Esophagus (tissue), 2 donors: ENCODE measurements around the gene ADGRB2. TPM values are rescaled to one million over a fixed set of nuclear protein-coding genes. Genes with fewer than 3 reads are reported as not detected.

ENCODE experiments used
- H3K27ac ChIP-seq, 2 donors: one replicate each; pipeline ENCODE4 v1.5.1; 2013; ENCODE audit warnings: low read depth in 2 of 2, mild to moderate bottlenecking in 2 of 2, inconsistent platforms in 1 of 2, low read length in 1 of 2, moderate library complexity in 1 of 2
- H3K27me3 ChIP-seq, 2 donors: one replicate each; pipeline ENCODE4 v1.6.1; 2013; ENCODE audit warnings: low read length in 2 of 2, control low read depth in 1 of 2, mild to moderate bottlenecking in 1 of 2; ENCODE audit not compliant: insufficient read depth in 2 of 2, control insufficient read depth in 1 of 2
- H3K36me3 ChIP-seq, 2 donors: one replicate each; pipeline ENCODE4 v1.6.1; 2013; ENCODE audit warnings: low read length in 1 of 2; ENCODE audit not compliant: control insufficient read depth in 2 of 2, insufficient read depth in 2 of 2
- H3K4me1 ChIP-seq, 2 donors: one replicate each; pipeline ENCODE4 v1.6.1; 2013; ENCODE audit warnings: low read length in 1 of 2; ENCODE audit not compliant: control insufficient read depth in 2 of 2, insufficient read depth in 2 of 2
- H3K4me3 ChIP-seq, 2 donors: one replicate each; pipeline ENCODE4 v1.5.1; 2013; ENCODE audit warnings: low read length in 2 of 2, mild to moderate bottlenecking in 2 of 2, low read depth in 1 of 2, moderate library complexity in 1 of 2
- H3K9me3 ChIP-seq, 2 donors: one replicate each; pipeline ENCODE4 v1.6.1; 2013; ENCODE audit warnings: mild to moderate bottlenecking in 2 of 2, low read depth in 1 of 2, low read length in 1 of 2, moderate library complexity in 1 of 2; ENCODE audit not compliant: control insufficient read depth in 2 of 2, insufficient read depth in 1 of 2
- WGBS, 2 donors: extraction: QIAGEN DNeasy Blood & Tissue Kit; methylation state at CpG; one replicate each; pipeline ENCODE4 v1.1.7; 2013; 5-methylcytosine and 5-hydroxymethylcytosine counted together
- polyA plus RNA-seq, 2 donors: library from polyadenylated mRNA; stranded (reverse); fragments of 200-250 nt; gene quantifications; one replicate each; pipeline ENCODE4 v1.2.3, GENCODE V29; 2013
- donor health status: healthy with polysubstance abuse.
- donor health status: Bipolar disorder and iron deficiency.

The ADGRB2 gene
- polyA plus RNA-seq, 2 donors, result 0.34 to 0.51 TPM

GRCh38 chr1:31745946-31746670 is 18.0 kb downstream of the ADGRB2 start:
- no peaks in the 10 kb centered on the region for H3K9me3 ChIP-seq
- WGBS, 2 donors, result 59 to 60% methylated on average over 15 of the region's 15 CpGs
- no peak overlapping the region for H3K27ac ChIP-seq
- no peaks in the 10 kb centered on the region for H3K4me1 ChIP-seq
- H3K36me3 ChIP-seq, result no peaks in the 10 kb centered on the region
- H3K4me3 ChIP-seq, result no peak overlapping the region
- no peaks in the 10 kb centered on the region for H3K27me3 ChIP-seq

- H3K27ac ChIP-seq, result no peak overlapping the region
- WGBS, 2 donors, result 36 to 50% methylated on average over 4 of the region's 4 CpGs
- H3K4me1 ChIP-seq, result no peaks in the 10 kb centered on the region
- H3K4me3 ChIP-seq, result no peak overlapping the region
- H3K36me3 ChIP-seq, result no peaks in the 10 kb centered on the region
- H3K27me3 ChIP-seq, result no peaks in the 10 kb centered on the region
- no peaks in the 10 kb centered on the region for H3K9me3 ChIP-seq
These were observed 18.8 kb downstream of the ADGRB2 start for GRCh38 chr1:31745096-31745945.

- WGBS, 2 donors, result 86 to 91% methylated on average over 28 of the region's 28 CpGs
- peaks cover 0 to 1% of the 10 kb centered on the region in 2 donors for H3K4me1 ChIP-seq
- H3K27ac ChIP-seq, result no peak overlapping the region
- no peak overlapping the region for H3K4me3 ChIP-seq
- no peaks in the 10 kb centered on the region for H3K36me3 ChIP-seq
- no peaks in the 10 kb centered on the region for H3K9me3 ChIP-seq
- H3K27me3 ChIP-seq, result no peaks in the 10 kb centered on the region
These were observed 19.8 kb downstream of the ADGRB2 start for GRCh38 chr1:31744165-31744888.

- no peaks in the 10 kb centered on the region for H3K9me3 ChIP-seq
- H3K4me1 ChIP-seq, result peaks cover 0 to 4% of the 10 kb centered on the region in 2 donors
- WGBS, 2 donors, result 85 to 88% methylated on average over 30 to 32 of the region's 32 CpGs
- no peak overlapping the region for H3K4me3 ChIP-seq
- H3K27ac ChIP-seq, result no peak overlapping the region
- H3K36me3 ChIP-seq, result no peaks in the 10 kb centered on the region
- H3K27me3 ChIP-seq, result no peaks in the 10 kb centered on the region
These were observed 21.5 kb downstream of the ADGRB2 start for GRCh38 chr1:31742462-31743212.

- no peaks in the 10 kb centered on the region for H3K36me3 ChIP-seq
- H3K4me3 ChIP-seq, result no peak overlapping the region
- H3K9me3 ChIP-seq, result no peaks in the 10 kb centered on the region
- 28 to 32% methylated on average over 12 of the region's 12 CpGs for WGBS, 2 donors
- no peak overlapping the region for H3K27ac ChIP-seq
- H3K27me3 ChIP-seq, result no peaks in the 10 kb centered on the region
- H3K4me1 ChIP-seq, result peaks cover 0 to 12% of the 10 kb centered on the region in 2 donors
These were observed 24.8 kb downstream of the ADGRB2 start for GRCh38 chr1:31739346-31739745.

GRCh38 chr1:31736675-31737074 is 27.5 kb downstream of the ADGRB2 start:
- 32 to 41% methylated on average over 13 to 18 of the region's 18 CpGs for WGBS, 2 donors

GRCh38 chr1:31735571-31735970 is 28.6 kb downstream of the ADGRB2 start:
- Histone ChIP-seq H3K36me3 (no peaks in the 10 kb centered on the region), H3K9me3 (no peaks in the 10 kb centered on the region), H3K27ac (no peak overlapping the region), H3K4me1 (peaks cover 0 to 12% of the 10 kb centered on the region in 2 donors), H3K27me3 (no peaks in the 10 kb centered on the region), H3K4me3 (no peak overlapping the region)
- 88 to 89% methylated on average over 9 to 10 of the region's 10 CpGs for WGBS, 2 donors

More at GRCh38 chr1:31736675-31737074, 27.5 kb downstream of the ADGRB2 start:
- H3K27ac ChIP-seq, result peak overlapping the region in 1 of 2 donors; percentile 17
- H3K4me1 ChIP-seq, result peaks cover 0 to 12% of the 10 kb centered on the region in 2 donors
- no peaks in the 10 kb centered on the region for H3K9me3 ChIP-seq
- H3K36me3 ChIP-seq, result no peaks in the 10 kb centered on the region
- H3K4me3 ChIP-seq, result no peak overlapping the region
- H3K27me3 ChIP-seq, result no peaks in the 10 kb centered on the region

- Histone ChIP-seq H3K36me3 (no peaks in the 10 kb centered on the region), H3K4me1 (peaks cover 0 to 12% of the 10 kb centered on the region in 2 donors), H3K27ac (no peak overlapping the region), H3K9me3 (no peaks in the 10 kb centered on the region), H3K4me3 (no peak overlapping the region), H3K27me3 (no peaks in the 10 kb centered on the region)
- WGBS, 2 donors, result 81 to 87% methylated on average over 7 of the region's 7 CpGs
These were observed 29.5 kb downstream of the ADGRB2 start for GRCh38 chr1:31734582-31735107.
